H1 (cell line): ENCODE measurements around the gene CHST12. TPM values are rescaled to one million over a fixed set of nuclear protein-coding genes. Genes with fewer than 3 reads are reported as not detected.

Experiments
- CTCF ChIA-PET: fragments of 300-600 bp; sonication (Branson Sonifier 250); formaldehyde crosslinking; loops from one replicate; lab custom pipeline; 2021; ENCODE audit not compliant: partially characterized antibody; lab: Charles Lee
- POLR2A ChIA-PET: fragments of 300-600 bp; sonication (Branson Sonifier 250); formaldehyde crosslinking; loops from one replicate; lab custom pipeline; 2021; ENCODE audit warnings: inconsistent platforms; ENCODE audit not compliant: partially characterized antibody; lab: Charles Lee
- DNase-seq, 2 experiments: peaks; one replicate each; pipeline versions ENCODE4 v3.0.0 to v3.0.0-alpha.2; 2010 to 2022; ENCODE audit warnings: low spot score in 2 of 2, low read depth in 1 of 2, mixed read lengths in 1 of 2
- FAIRE-seq: peaks from 2 replicates; lab custom pipeline; 2011; peaks lifted over from hg19 to GRCh38; lab: Jason Lieb, UNC
- H2AFZ ChIP-seq: 2 replicates; pipeline ENCODE4 v1.8.1; 2012; ENCODE audit warnings: low read length, inconsistent platforms
- H2AK5ac ChIP-seq: 2 replicates; pipeline ENCODE4 v1.6.1; 2013; ENCODE audit warnings: low read depth, low read length
- H2BK120ac ChIP-seq: replicated peaks from 2 replicates; pipeline ENCODE3; 2013; ENCODE audit warnings: low read depth, low read length, inconsistent platforms
- H2BK12ac ChIP-seq: 2 replicates; pipeline ENCODE4 v1.6.1; 2013; ENCODE audit warnings: low read depth, low read length
- H2BK15ac ChIP-seq: 2 replicates; pipeline ENCODE4 v1.6.1; 2013; ENCODE audit warnings: low read length
- H2BK20ac ChIP-seq: 2 replicates; pipeline ENCODE4 v1.6.1; 2013; ENCODE audit warnings: low read length
- H2BK5ac ChIP-seq: 2 replicates; pipeline ENCODE4 v1.6.1; 2013; ENCODE audit warnings: low read depth, low read length
- H3K14ac ChIP-seq: 2 replicates; pipeline ENCODE4 v1.6.1; 2013; ENCODE audit warnings: inconsistent platforms; ENCODE audit not compliant: insufficient read length
- H3K18ac ChIP-seq: 2 replicates; pipeline ENCODE4 v1.6.1; 2013; ENCODE audit warnings: low read length; ENCODE audit errors: extremely low read depth
- H3K23ac ChIP-seq: 2 replicates; pipeline ENCODE4 v1.6.1; 2013; ENCODE audit warnings: inconsistent platforms; ENCODE audit not compliant: insufficient read length
- H3K23me2 ChIP-seq: 2 replicates; pipeline ENCODE4 v1.6.1; 2013; ENCODE audit warnings: low read depth, low read length
- H3K27ac ChIP-seq: 2 replicates; pipeline ENCODE4 v1.6.1; 2011; ENCODE audit warnings: low read depth, low read length, inconsistent platforms
- H3K27me3 ChIP-seq, 4 experiments: replicated peaks in 1 of 4; 1 replicate in 1 of 4; 2 replicates in 3 of 4; pipeline versions ENCODE4 v1.6.1 to v1.8.1; 2011 to 2013; ENCODE audit warnings: low read length in 3 of 4, mild to moderate bottlenecking in 3 of 4, inconsistent platforms in 2 of 4, mixed read lengths in 2 of 4, moderate library complexity in 1 of 4; ENCODE audit not compliant: control insufficient read depth in 3 of 4, insufficient read depth in 3 of 4; ENCODE audit errors: extremely low read depth in 1 of 4
- H3K36me3 ChIP-seq, 4 experiments: 2 replicates each; pipeline versions ENCODE4 v1.6.1 to v1.8.1; 2011 to 2013; ENCODE audit warnings: mild to moderate bottlenecking in 4 of 4, low read length in 3 of 4, moderate library complexity in 2 of 4, control low read depth in 1 of 4, inconsistent platforms in 1 of 4; ENCODE audit not compliant: insufficient read depth in 4 of 4, control insufficient read depth in 2 of 4
- H3K4ac ChIP-seq: replicated peaks from 2 replicates; pipeline ENCODE3; 2013; ENCODE audit warnings: low read length, low read depth, mixed read lengths, inconsistent platforms; ENCODE audit not compliant: insufficient read length
- H3K4me1 ChIP-seq, 4 experiments: replicated peaks in 1 of 4; 1 replicate in 1 of 4; 2 replicates in 3 of 4; pipeline versions ENCODE4 v1.6.1 to v1.8.1; 2011 to 2013; ENCODE audit warnings: low read length in 3 of 4, inconsistent platforms in 2 of 4, mixed read lengths in 1 of 4; ENCODE audit not compliant: insufficient read depth in 4 of 4, control insufficient read depth in 3 of 4
- H3K4me2 ChIP-seq, 2 experiments: 2 replicates each; pipeline versions ENCODE4 v1.6.1 to v1.8.1; 2011 to 2013; ENCODE audit warnings: low read depth in 2 of 2, low read length in 2 of 2, control low read depth in 1 of 2, inconsistent platforms in 1 of 2, mild to moderate bottlenecking in 1 of 2; ENCODE audit not compliant: insufficient read depth in 1 of 2
- H3K4me3 ChIP-seq, 4 experiments: fragments of 200-600, 300-600 bp in 1 of 4; sonication (generic), shearing (Covaris generic), sonication (Bioruptor Twin) in 1 of 4; 2 replicates each; pipeline versions ENCODE4 v1.5.1 to v1.8.1; 2011 to 2016; ENCODE audit warnings: low read length in 4 of 4, low read depth in 3 of 4, control low read depth in 2 of 4, inconsistent platforms in 2 of 4, mild to moderate bottlenecking in 2 of 4, mixed read lengths in 1 of 4, moderate library complexity in 1 of 4; ENCODE audit not compliant: insufficient read depth in 2 of 4; ENCODE audit errors: extremely low read depth in 1 of 4
- H3K56ac ChIP-seq: replicated peaks from 2 replicates; pipeline ENCODE3; 2013; ENCODE audit warnings: low read depth, mild to moderate bottlenecking, mixed read lengths, low read length, inconsistent platforms; ENCODE audit not compliant: insufficient read length
- H3K79me1 ChIP-seq: 2 replicates; pipeline ENCODE4 v1.6.1; 2013; ENCODE audit warnings: low read depth, low read length, control low read depth
- H3K79me2 ChIP-seq, 2 experiments: 2 replicates each; pipeline versions ENCODE4 v1.6.1 to v1.8.1; 2012 to 2013; ENCODE audit warnings: low read length in 2 of 2, mild to moderate bottlenecking in 2 of 2, inconsistent platforms in 1 of 2; ENCODE audit not compliant: insufficient read depth in 2 of 2, control insufficient read depth in 1 of 2
- H3K9ac ChIP-seq, 4 experiments: replicated peaks in 1 of 4; 1 replicate in 1 of 4; 2 replicates in 3 of 4; pipeline versions ENCODE4 v1.6.1 to v1.8.1; 2011 to 2013; ENCODE audit warnings: low read depth in 3 of 4, low read length in 3 of 4, control low read depth in 2 of 4, mild to moderate bottlenecking in 2 of 4, moderate library complexity in 2 of 4, inconsistent platforms in 1 of 4; ENCODE audit errors: extremely low read depth in 1 of 4
- H3K9me3 ChIP-seq, 2 experiments: 2 replicates each; pipeline versions ENCODE4 v1.6.1 to v1.8.1; 2012 to 2013; ENCODE audit warnings: mild to moderate bottlenecking in 2 of 2, moderate library complexity in 2 of 2, control low read depth in 1 of 2, inconsistent platforms in 1 of 2, low read depth in 1 of 2, low read length in 1 of 2, mixed read lengths in 1 of 2; ENCODE audit not compliant: insufficient read depth in 2 of 2
- H4K20me1 ChIP-seq, 2 experiments: replicated peaks in 1 of 2; 2 replicates each; pipeline versions ENCODE3 to v1.8.1; 2011 to 2013; ENCODE audit warnings: inconsistent platforms in 2 of 2, low read length in 2 of 2, mild to moderate bottlenecking in 1 of 2; ENCODE audit not compliant: insufficient read depth in 2 of 2, control insufficient read depth in 1 of 2
- H4K5ac ChIP-seq: 2 replicates; pipeline ENCODE4 v1.6.1; 2013; ENCODE audit warnings: low read length, low read depth, mixed read lengths, inconsistent platforms; ENCODE audit not compliant: insufficient read length
- H4K8ac ChIP-seq: 2 replicates; pipeline ENCODE4 v1.8.0; 2013; ENCODE audit warnings: mild to moderate bottlenecking, moderate library complexity, low read length, inconsistent platforms; ENCODE audit not compliant: insufficient read depth; ENCODE audit errors: extremely low read depth
- H4K91ac ChIP-seq: replicated peaks from 2 replicates; pipeline ENCODE3; 2013; ENCODE audit warnings: low read length, mixed read lengths, inconsistent platforms; ENCODE audit not compliant: insufficient read length
- ASH2L ChIP-seq: fragments of 200-600, 300-600 bp; sonication (generic); IDR thresholded peaks from one replicate; pipeline ENCODE4 v1.7.1; 2017; ENCODE audit warnings: low read length
- BRCA1 ChIP-seq: IDR thresholded peaks from 2 replicates; pipeline ENCODE4 v1.6.1; 2012; ENCODE audit warnings: low read depth, low read length, improper control_type of control experiment
- CHD1 ChIP-seq: IDR thresholded peaks from 2 replicates; pipeline ENCODE4 v1.6.1; 2012; ENCODE audit warnings: low read depth, low read length, improper control_type of control experiment
- EP300 ChIP-seq, 2 experiments: IDR thresholded peaks; 1 replicate in 1 of 2; 2 replicates in 1 of 2; pipeline ENCODE4 v1.6.1; 2011 to 2012; ENCODE audit warnings: low read depth in 2 of 2, low read length in 2 of 2, mild to moderate bottlenecking in 2 of 2, borderline replicate concordance in 1 of 2, inconsistent platforms in 1 of 2, moderate library complexity in 1 of 2
- FOSL1 ChIP-seq: IDR thresholded peaks from 2 replicates; pipeline ENCODE4 v1.6.1; 2011; ENCODE audit warnings: mild to moderate bottlenecking, low read depth, low read length, moderate library complexity; ENCODE audit not compliant: insufficient read depth
- HDAC6 ChIP-seq: IDR thresholded peaks from one replicate; pipeline ENCODE4 v1.7.1; 2012; ENCODE audit warnings: low read depth, mild to moderate bottlenecking, inconsistent platforms, low read length, moderate library complexity
- JUN ChIP-seq: IDR thresholded peaks from 2 replicates; pipeline ENCODE4 v1.6.1; 2011; ENCODE audit warnings: low read depth, mild to moderate bottlenecking, improper control_type of control experiment, low read length
- MAX ChIP-seq: IDR thresholded peaks from 2 replicates; pipeline ENCODE4 v1.6.1; 2012; ENCODE audit warnings: inconsistent platforms
- POU5F1 ChIP-seq: IDR thresholded peaks from 2 replicates; pipeline ENCODE4 v1.6.1; 2011; ENCODE audit warnings: low read depth, mild to moderate bottlenecking, low read length, moderate library complexity
- SUZ12 ChIP-seq: fragments of 200-600 bp; sonication (generic); IDR thresholded peaks from 2 replicates; pipeline ENCODE4 v1.6.1; 2012; ENCODE audit warnings: mild to moderate bottlenecking, inconsistent platforms, low read length, moderate library complexity, mixed read lengths
- TAF1 ChIP-seq: IDR thresholded peaks from 2 replicates; pipeline ENCODE4 v1.6.1; 2011; ENCODE audit warnings: mild to moderate bottlenecking, low read depth, low read length
- TAF7 ChIP-seq: optimal IDR thresholded peaks from 2 replicates; pipeline ENCODE3; 2011; ENCODE audit warnings: low read depth, mild to moderate bottlenecking, inconsistent platforms, low read length, moderate library complexity, borderline replicate concordance
- WGBS, 2 experiments: shearing (Covaris generic) in 1 of 2; methylation state at CpG; one replicate each; pipeline versions ENCODE4 v1.1.6 to v1.1.7; 2013 to 2015; ENCODE audit warnings: low lambda C conversion rate in 2 of 2, mixed read lengths in 2 of 2, inconsistent platforms in 1 of 2, low coverage in 1 of 2, missing lambda C conversion rate in 1 of 2; ENCODE audit not compliant: insufficient replicate concordance in 2 of 2, insufficient coverage in 1 of 2, insufficient read length in 1 of 2; ENCODE audit errors: extremely low coverage in 1 of 2, missing lambda C conversion rate in 1 of 2; 5-methylcytosine and 5-hydroxymethylcytosine counted together
- polyA plus RNA-seq, 7 experiments: library from polyadenylated mRNA; depleted of rRNA in 3 of 7; stranded (reverse) in 5 of 7; unstranded in 2 of 7; fragments of >200 nt in 5 of 7; fragments of 200-250 nt in 2 of 7; gene quantifications; 1 replicate in 5 of 7; 2 replicates in 1 of 7; 4 replicates in 1 of 7; pipeline versions ENCODE4 v1.2.1 to v1.2.3, GENCODE V29; 2011 to 2013; ENCODE audit warnings: missing spikeins in 2 of 7, mixed read lengths in 2 of 7
- total RNA-seq: library from RNA; stranded (reverse); fragmentation: NEBNext Ultra II Directional; extraction: Animal tissue kit (Norgen Biotek cat#: 25700); gene quantifications from 2 replicates; pipeline ENCODE4 v1.2.1, GENCODE V29; 2021
- TF ChIP-seq, protein P1 (sequence below): IDR thresholded peaks from 2 replicates; pipeline ENCODE4 v1.6.1; 2011; ENCODE audit warnings: low read length, improper control_type of control experiment

The CHST12 gene
- total and polyA plus RNA-seq, 2 of the 8 experiments (the other 6 are each of a cell fraction or from before 2014, with no cell fraction given) = 13.4 to 24.1 TPM

GRCh38 chr7:2359610-2360009 is 43.8 kb upstream of the CHST12 start:
- DNase-seq = no peak
- ChIA-PET POLR2A (interaction anchor here (1.7 to 7.6 kb wide), 4 partner anchors 10 to 19 kb away, joined by 6 to 38 read pairs (median 22); no protein-coding TSS in a partner anchor), CTCF (interaction anchor here (1.8 kb wide), 1 partner anchor 138 kb away, joined by 3 read pairs; no protein-coding TSS in a partner anchor)
- Histone ChIP-seq H3K23me2 (peaks cover 3% of the 10 kb centered on the region), H2BK5ac (no peak overlapping the region), H3K9me3 (no peaks in the 10 kb centered on the region), H2AK5ac (no peak overlapping the region), H2BK120ac (no peak overlapping the region), H3K18ac (no peak overlapping the region), H3K4me2 (no peak overlapping the region), H3K14ac (no peak overlapping the region), H3K4me3 (no peak overlapping the region), H3K79me1 (peaks cover 6% of the 10 kb centered on the region; the same call in 1 of the 2 replicates), H3K27ac (no peak overlapping the region), H3K23ac (no peak overlapping the region), H2BK20ac (no peak overlapping the region), H3K4me1 (no peaks in the 10 kb centered on the region; a peak in 4 of 7 replicates), H3K79me2 (peaks cover 54 to 74% of the 10 kb centered on the region in 2 experiments), H4K5ac (no peak overlapping the region), H3K56ac (no peak overlapping the region), H3K4ac (no peak overlapping the region), H3K27me3 (no peaks in the 10 kb centered on the region), H2BK15ac (no peak overlapping the region), H4K8ac (no peak overlapping the region; the same call in 1 of the 2 replicates), H4K20me1 (peaks cover 28 to 39% of the 10 kb centered on the region in 2 experiments), H3K36me3 (peaks cover 29 to 51% (median 38%) of the 10 kb centered on the region in 4 experiments), H3K9ac (no peak overlapping the region), H2BK12ac (no peak overlapping the region), H2AFZ (no peak overlapping the region), H4K91ac (no peak overlapping the region)
- TF ChIP-seq TAF1 (no peak), EP300 (IDR thresholded peaks at IDR 0.05; ENCODE audit: borderline replicate concordance in 1 of 2, low read depth in 2 of 2, low read length in 2 of 2) (no peak), CHD1 (no peak), FOSL1 (no peak), ASH2L (no peak), BRCA1 (no peak), TAF7 (no peak), SUZ12 (no peak), HDAC6 (no peak), JUN (no peak), MAX (no peak), POU5F1 (no peak)
- TF ChIP-seq, protein P1, sequence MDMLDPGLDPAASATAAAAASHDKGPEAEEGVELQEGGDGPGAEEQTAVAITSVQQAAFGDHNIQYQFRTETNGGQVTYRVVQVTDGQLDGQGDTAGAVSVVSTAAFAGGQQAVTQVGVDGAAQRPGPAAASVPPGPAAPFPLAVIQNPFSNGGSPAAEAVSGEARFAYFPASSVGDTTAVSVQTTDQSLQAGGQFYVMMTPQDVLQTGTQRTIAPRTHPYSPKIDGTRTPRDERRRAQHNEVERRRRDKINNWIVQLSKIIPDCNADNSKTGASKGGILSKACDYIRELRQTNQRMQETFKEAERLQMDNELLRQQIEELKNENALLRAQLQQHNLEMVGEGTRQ = no peak
- 93% methylated on average over 11 of the region's 11 CpGs; no CpG with 5 or more reads in 1 of the 2 experiments for WGBS, 2 experiments
- no peak for FAIRE-seq
